K562 (cell line): ENCODE results near the gene FSTL3. TPM values are rescaled to one million over a fixed set of nuclear protein-coding genes. Genes with fewer than 3 reads are reported as not detected.

Source experiments
- CHD2 ChIP-seq: IDR thresholded peaks from 2 replicates; pipeline ENCODE4 v1.6.1; 2011; ENCODE audit warnings: low read depth, low read length
- EGR1 ChIP-seq: fragments of 450-650 bp; conservative IDR thresholded peaks from 2 replicates; pipeline ENCODE4 v1.6.1; 2017; ENCODE audit warnings: mild to moderate bottlenecking
- FIP1L1 ChIP-seq: fragments of 200-400 bp; formaldehyde crosslinking; IDR thresholded peaks from 2 replicates; pipeline ENCODE4 v1.6.1; 2018; ENCODE audit warnings: mild to moderate bottlenecking, low read depth, low read length; ENCODE audit not compliant: poor library complexity, severe bottlenecking
- GABPA ChIP-seq: fragments of 200-800 bp; sonication (Bioruptor generic); conservative IDR thresholded peaks from 2 replicates; pipeline ENCODE4 v1.6.1; 2016; ENCODE audit warnings: low read depth, missing genetic modification characterization, missing compliant biosample characterization
- GATAD2B ChIP-seq: fragments of 450-650 bp; IDR thresholded peaks from 2 replicates; pipeline ENCODE4 v1.6.1; 2017; ENCODE audit warnings: mild to moderate bottlenecking, borderline replicate concordance
- HNRNPL ChIP-seq: fragments of 200-400 bp; formaldehyde crosslinking; IDR thresholded peaks from 2 replicates; pipeline ENCODE4 v1.6.1; 2017; ENCODE audit warnings: low read depth, mild to moderate bottlenecking, low read length
- MAZ ChIP-seq, 2 experiments: fragments of 450-650 bp in 1 of 2; sonication (generic) in 1 of 2; formaldehyde crosslinking; IDR thresholded peaks in 1 of 2; conservative IDR thresholded peaks in 1 of 2; 2 replicates each; pipeline versions ENCODE4 v1.4.0 to v1.5.0; 2020; ENCODE audit warnings: mild to moderate bottlenecking in 1 of 2, missing genetic modification reagents in 1 of 2
- NEUROD1 ChIP-seq: fragments of 150-350 bp; IDR thresholded peaks from 2 replicates; pipeline ENCODE4 v1.6.1; 2014; ENCODE audit warnings: borderline replicate concordance, low read length, low read depth; ENCODE audit not compliant: partially characterized antibody
- NFE2 ChIP-seq: IDR thresholded peaks from 2 replicates; pipeline ENCODE4 v1.6.1; 2014; ENCODE audit warnings: antibody characterized with exemption, low read depth
- TGIF2 ChIP-seq: sonication (generic); formaldehyde crosslinking; IDR thresholded peaks from 2 replicates; pipeline ENCODE4 v1.8.1; 2022; ENCODE audit warnings: mild to moderate bottlenecking, missing genetic modification reagents, moderate library complexity
- ZFP36 ChIP-seq: fragments of 150-350 bp; IDR thresholded peaks from 2 replicates; pipeline ENCODE4 v1.6.1; 2018; ENCODE audit warnings: low read length, low read depth; ENCODE audit not compliant: partially characterized antibody
- ZFPM2 ChIP-seq: fragments of 250-450 bp; sonication (Bioruptor Pico); IDR thresholded peaks from 2 replicates; pipeline ENCODE4 v1.5.1; 2022; ENCODE audit warnings: mild to moderate bottlenecking
- ZKSCAN3 ChIP-seq: fragments of 250-450 bp; sonication (Bioruptor Pico); IDR thresholded peaks from 2 replicates; pipeline ENCODE4 v1.4.0; 2020
- ZNF431 ChIP-seq: sonication (generic); formaldehyde crosslinking; IDR thresholded peaks from 2 replicates; pipeline ENCODE4 v1.8.0; 2022; ENCODE audit warnings: mild to moderate bottlenecking, missing genetic modification reagents
- polyA plus RNA-seq, 8 experiments: library from polyadenylated mRNA; depleted of rRNA in 4 of 8; stranded (reverse) in 5 of 8; unstranded in 3 of 8; fragments of >200 nt; fragmentation: Nextera tagmentation in 2 of 8; fragmentation: Illumina TruSeq in 1 of 8; extraction: Ambion mirVana in 2 of 8; extraction: Trizol in 1 of 8; gene quantifications; 2 replicates each; pipeline versions ENCODE4 v1.2.1 to v1.2.3, GENCODE V29; 2011 to 2014; ENCODE audit warnings: inconsistent platforms in 1 of 8, missing spikeins in 1 of 8
- total RNA-seq, 7 experiments: library from RNA; depleted of rRNA in 6 of 7; stranded (reverse); fragments of >200 nt in 6 of 7; fragmentation: Illumina TruSeq in 2 of 7; extraction: Trizol in 2 of 7; gene quantifications; 2 replicates each; pipeline versions ENCODE4 v1.2.1 to v1.2.3, GENCODE V29; 2011 to 2021; ENCODE audit warnings: low replicate concordance in 1 of 7
- TF ChIP-seq, protein P1 (sequence below): fragments of 200-800 bp; sonication (Bioruptor generic); IDR thresholded peaks from 2 replicates; pipeline ENCODE4 v1.6.1; 2017; ENCODE audit warnings: missing genetic modification characterization, missing compliant biosample characterization
- TF ChIP-seq, protein P2 (sequence below): sonication (generic); formaldehyde crosslinking; IDR thresholded peaks from 2 replicates; pipeline ENCODE4 v1.8.0; 2022; ENCODE audit warnings: missing genetic modification reagents, mild to moderate bottlenecking, moderate library complexity, borderline replicate concordance
- TF ChIP-seq, protein P3 (sequence below), 3 experiments: fragments of 200-800 bp in 1 of 3; sonication (Bioruptor generic) in 1 of 3; sonication (generic) in 1 of 3; formaldehyde crosslinking in 1 of 3; IDR thresholded peaks; 2 replicates each; pipeline versions ENCODE4 v1.6.1 to v1.8.0; 2016 to 2022; ENCODE audit warnings: mild to moderate bottlenecking in 2 of 3, missing compliant biosample characterization in 2 of 3, missing genetic modification characterization in 2 of 3, missing genetic modification reagents in 1 of 3
- TF ChIP-seq, protein P4 (sequence below), 2 experiments: IDR thresholded peaks; 2 replicates each; pipeline ENCODE4 v1.6.1; 2012; ENCODE audit warnings: improper control_type of control experiment in 2 of 2, low read depth in 2 of 2, low read length in 2 of 2, borderline replicate concordance in 1 of 2
- TF ChIP-seq, protein P5 (sequence below): fragments of 450-650 bp; IDR thresholded peaks from 2 replicates; pipeline ENCODE4 v1.6.1; 2016; ENCODE audit warnings: low read depth, mild to moderate bottlenecking, moderate library complexity

FSTL3 gene
- total and polyA plus RNA-seq, 9 of the 15 experiments (the other 6 are each of a cell fraction or from before 2014, with no cell fraction given) = 0.35 to 6.8 (median 4.2) TPM; not detected in 1

DNA sequence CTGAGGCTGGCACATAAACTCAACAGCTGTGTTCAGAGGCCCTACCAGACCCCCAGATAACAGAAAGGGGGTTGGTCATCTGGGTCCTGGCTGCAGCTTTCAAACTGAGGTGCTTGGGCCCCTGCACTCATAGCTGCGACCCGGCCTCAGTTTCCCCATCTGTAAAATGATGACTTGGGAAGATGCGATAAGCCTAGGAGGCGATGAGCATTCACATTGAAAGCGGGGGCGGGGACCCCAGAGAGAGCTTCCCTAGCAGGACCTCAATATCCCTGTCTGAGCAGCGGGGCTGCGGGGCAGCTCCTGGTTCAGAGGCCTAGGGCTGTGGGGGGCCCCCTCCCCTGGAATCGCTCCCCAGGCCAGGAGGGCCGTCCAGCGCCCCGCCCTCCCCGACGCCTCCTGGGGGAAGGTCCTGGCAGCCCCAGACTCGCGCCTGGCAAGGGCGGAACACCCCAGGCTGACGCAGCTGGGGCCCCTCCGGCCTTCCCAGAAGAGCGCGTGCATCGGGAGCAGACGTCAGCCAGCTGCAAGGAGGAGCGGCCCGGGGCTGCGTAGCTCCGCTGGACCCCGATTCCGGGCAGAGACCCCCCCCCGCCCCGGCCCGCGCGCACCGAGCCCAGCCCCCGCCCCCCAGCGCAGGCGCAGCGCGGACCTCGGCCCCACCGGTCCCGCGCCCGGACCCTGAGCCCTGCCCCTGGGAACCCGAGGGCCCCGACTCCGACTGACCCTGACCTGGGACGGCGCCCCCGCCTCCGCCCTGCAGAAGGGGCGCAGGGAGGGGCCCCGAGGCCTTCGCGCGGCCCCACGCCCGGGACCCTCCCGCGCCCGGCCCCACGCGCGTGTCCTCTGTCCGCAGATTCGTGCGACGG lies 3.5 kb downstream of the FSTL3 start (continued):
- TF ChIP-seq FIP1L1 (peak; percentile 61), ZFPM2 (CRISPR knock-in tag) (peak; percentile 52; the same call in 1 of the 2 replicates), NEUROD1 (peak; percentile 9), TGIF2 (CRISPR knock-in tag) (peak; percentile 89), ZFP36 (no peak), CHD2 (no peak), NFE2 (0 out of 2 replicates have a peak, but pooled peaks have one; percentile 2), EGR1 (peak; percentile 52), ZKSCAN3 (CRISPR knock-in tag) (no peak), GABPA (tag) (peak; percentile 44; the same call in 1 of the 2 replicates), GATAD2B (peak; percentile 97), ZNF431 (CRISPR knock-in tag) (0 out of 2 replicates have a peak, but pooled peaks have one; percentile 47), MAZ (CRISPR knock-in tag; conservative IDR thresholded peaks at IDR 0.05 in 1 of 2, IDR thresholded peaks at IDR 0.05 in 1 of 2) (peak in 1 of 2 experiments; percentile 77; a peak in 2 of 4 replicates), HNRNPL (0 out of 2 replicates have a peak, but pooled peaks have one; percentile 8)
- TF ChIP-seq, protein P1, sequence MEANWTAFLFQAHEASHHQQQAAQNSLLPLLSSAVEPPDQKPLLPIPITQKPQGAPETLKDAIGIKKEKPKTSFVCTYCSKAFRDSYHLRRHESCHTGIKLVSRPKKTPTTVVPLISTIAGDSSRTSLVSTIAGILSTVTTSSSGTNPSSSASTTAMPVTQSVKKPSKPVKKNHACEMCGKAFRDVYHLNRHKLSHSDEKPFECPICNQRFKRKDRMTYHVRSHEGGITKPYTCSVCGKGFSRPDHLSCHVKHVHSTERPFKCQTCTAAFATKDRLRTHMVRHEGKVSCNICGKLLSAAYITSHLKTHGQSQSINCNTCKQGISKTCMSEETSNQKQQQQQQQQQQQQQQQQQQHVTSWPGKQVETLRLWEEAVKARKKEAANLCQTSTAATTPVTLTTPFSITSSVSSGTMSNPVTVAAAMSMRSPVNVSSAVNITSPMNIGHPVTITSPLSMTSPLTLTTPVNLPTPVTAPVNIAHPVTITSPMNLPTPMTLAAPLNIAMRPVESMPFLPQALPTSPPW (CRISPR knock-in tag) = peak; percentile 64
- TF ChIP-seq, protein P2, sequence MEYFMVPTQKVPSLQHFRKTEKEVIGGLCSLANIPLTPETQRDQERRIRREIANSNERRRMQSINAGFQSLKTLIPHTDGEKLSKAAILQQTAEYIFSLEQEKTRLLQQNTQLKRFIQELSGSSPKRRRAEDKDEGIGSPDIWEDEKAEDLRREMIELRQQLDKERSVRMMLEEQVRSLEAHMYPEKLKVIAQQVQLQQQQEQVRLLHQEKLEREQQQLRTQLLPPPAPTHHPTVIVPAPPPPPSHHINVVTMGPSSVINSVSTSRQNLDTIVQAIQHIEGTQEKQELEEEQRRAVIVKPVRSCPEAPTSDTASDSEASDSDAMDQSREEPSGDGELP = peak; percentile 49; the same call in 1 of the 2 replicates
- TF ChIP-seq, protein P3, sequence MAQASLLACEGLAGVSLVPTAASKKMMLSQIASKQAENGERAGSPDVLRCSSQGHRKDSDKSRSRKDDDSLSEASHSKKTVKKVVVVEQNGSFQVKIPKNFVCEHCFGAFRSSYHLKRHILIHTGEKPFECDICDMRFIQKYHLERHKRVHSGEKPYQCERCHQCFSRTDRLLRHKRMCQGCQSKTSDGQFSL (CRISPR knock-in tag; IDR thresholded peaks at IDR 0.05) = no peak
- TF ChIP-seq, protein P3 (tag; IDR thresholded peaks at IDR 0.05) = peak in 1 of 2 experiments; percentile 82; a peak in 2 of 4 replicates
- TF ChIP-seq, protein P4, sequence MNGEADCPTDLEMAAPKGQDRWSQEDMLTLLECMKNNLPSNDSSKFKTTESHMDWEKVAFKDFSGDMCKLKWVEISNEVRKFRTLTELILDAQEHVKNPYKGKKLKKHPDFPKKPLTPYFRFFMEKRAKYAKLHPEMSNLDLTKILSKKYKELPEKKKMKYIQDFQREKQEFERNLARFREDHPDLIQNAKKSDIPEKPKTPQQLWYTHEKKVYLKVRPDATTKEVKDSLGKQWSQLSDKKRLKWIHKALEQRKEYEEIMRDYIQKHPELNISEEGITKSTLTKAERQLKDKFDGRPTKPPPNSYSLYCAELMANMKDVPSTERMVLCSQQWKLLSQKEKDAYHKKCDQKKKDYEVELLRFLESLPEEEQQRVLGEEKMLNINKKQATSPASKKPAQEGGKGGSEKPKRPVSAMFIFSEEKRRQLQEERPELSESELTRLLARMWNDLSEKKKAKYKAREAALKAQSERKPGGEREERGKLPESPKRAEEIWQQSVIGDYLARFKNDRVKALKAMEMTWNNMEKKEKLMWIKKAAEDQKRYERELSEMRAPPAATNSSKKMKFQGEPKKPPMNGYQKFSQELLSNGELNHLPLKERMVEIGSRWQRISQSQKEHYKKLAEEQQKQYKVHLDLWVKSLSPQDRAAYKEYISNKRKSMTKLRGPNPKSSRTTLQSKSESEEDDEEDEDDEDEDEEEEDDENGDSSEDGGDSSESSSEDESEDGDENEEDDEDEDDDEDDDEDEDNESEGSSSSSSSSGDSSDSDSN (IDR thresholded peaks at IDR 0.05; ENCODE audit: borderline replicate concordance in 1 of 2, low read depth in 2 of 2, low read length in 2 of 2) = 0 out of 4 replicates have a peak, but pooled peaks of 1 of the 2 experiments have one; percentile 0
- TF ChIP-seq, protein P5, sequence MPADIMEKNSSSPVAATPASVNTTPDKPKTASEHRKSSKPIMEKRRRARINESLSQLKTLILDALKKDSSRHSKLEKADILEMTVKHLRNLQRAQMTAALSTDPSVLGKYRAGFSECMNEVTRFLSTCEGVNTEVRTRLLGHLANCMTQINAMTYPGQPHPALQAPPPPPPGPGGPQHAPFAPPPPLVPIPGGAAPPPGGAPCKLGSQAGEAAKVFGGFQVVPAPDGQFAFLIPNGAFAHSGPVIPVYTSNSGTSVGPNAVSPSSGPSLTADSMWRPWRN = no peak
